HUES64 (cell line): ENCODE data around the gene PRKAR1B.

Experiments used
- H3K27ac ChIP-seq: 2 replicates; pipeline ENCODE4 v1.7.0; 2013; ENCODE audit warnings: low read depth, low read length, inconsistent platforms
- H3K27me3 ChIP-seq: 2 replicates; pipeline ENCODE4 v1.6.1; 2013; ENCODE audit warnings: mild to moderate bottlenecking, low read length; ENCODE audit not compliant: insufficient read depth
- H3K36me3 ChIP-seq: 2 replicates; pipeline ENCODE4 v1.6.1; 2013; ENCODE audit warnings: mild to moderate bottlenecking, low read length; ENCODE audit not compliant: insufficient read depth
- H3K4me1 ChIP-seq: 2 replicates; pipeline ENCODE4 v1.6.1; 2013; ENCODE audit warnings: mild to moderate bottlenecking, low read length, moderate library complexity; ENCODE audit not compliant: insufficient read depth
- H3K4me3 ChIP-seq: 2 replicates; pipeline ENCODE4 v1.5.1; 2013; ENCODE audit warnings: mild to moderate bottlenecking, low read length, moderate library complexity
- H3K9ac ChIP-seq: 2 replicates; pipeline ENCODE4 v1.6.1; 2013; ENCODE audit warnings: mild to moderate bottlenecking, low read depth, low read length
- H3K9me3 ChIP-seq: 2 replicates; pipeline ENCODE4 v1.6.1; 2013; ENCODE audit warnings: low read depth, low read length; ENCODE audit not compliant: insufficient read depth
- WGBS: fragments of 150-250, 120-280 bp; methylation state at CpG from one replicate; pipeline ENCODE4 v1.1.7; 2013; ENCODE audit warnings: missing lambda C conversion rate; 5-methylcytosine and 5-hydroxymethylcytosine counted together

The PRKAR1B gene

GRCh38 chr7:562789-563628 is 164.1 kb downstream of the PRKAR1B start:
- 90% methylated on average over 17 of the region's 17 CpGs for WGBS
- Histone ChIP-seq H3K27me3 (no peaks in the 10 kb centered on the region), H3K4me1 (no peaks in the 10 kb centered on the region), H3K27ac (no peak overlapping the region), H3K4me3 (no peak overlapping the region), H3K36me3 (no peaks in the 10 kb centered on the region), H3K9ac (no peak overlapping the region), H3K9me3 (no peaks in the 10 kb centered on the region)

DNA sequence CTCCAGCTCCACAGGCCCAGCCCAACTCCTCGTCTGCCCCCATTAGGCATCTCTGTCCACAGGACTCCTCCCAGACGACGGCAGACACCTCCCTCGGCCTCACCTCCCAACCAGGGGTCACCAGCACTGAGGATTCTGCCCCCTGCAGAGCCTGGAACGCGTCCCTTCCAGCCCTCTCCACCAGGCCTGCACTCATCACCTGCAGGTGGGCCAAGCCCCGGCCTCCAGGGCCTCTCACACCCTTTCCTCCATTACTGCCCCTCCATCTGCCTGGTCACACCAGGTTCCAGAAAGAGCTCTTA is 164.8 kb downstream of the PRKAR1B start:
- Histone ChIP-seq H3K9ac (no peak overlapping the region), H3K36me3 (no peaks in the 10 kb centered on the region), H3K27me3 (no peaks in the 10 kb centered on the region), H3K4me1 (no peaks in the 10 kb centered on the region), H3K9me3 (no peaks in the 10 kb centered on the region), H3K4me3 (no peak overlapping the region), H3K27ac (no peak overlapping the region)
- 69% methylated on average over 7 of the region's 7 CpGs for WGBS

GRCh38 chr7:561631-562373 is 165.3 kb downstream of the PRKAR1B start:
- WGBS, result 95% methylated on average over 44 of the region's 44 CpGs
- Histone ChIP-seq H3K9ac (no peak overlapping the region), H3K36me3 (no peaks in the 10 kb centered on the region), H3K27ac (no peak overlapping the region), H3K9me3 (no peaks in the 10 kb centered on the region), H3K4me3 (no peak overlapping the region), H3K27me3 (no peaks in the 10 kb centered on the region), H3K4me1 (no peaks in the 10 kb centered on the region)

DNA sequence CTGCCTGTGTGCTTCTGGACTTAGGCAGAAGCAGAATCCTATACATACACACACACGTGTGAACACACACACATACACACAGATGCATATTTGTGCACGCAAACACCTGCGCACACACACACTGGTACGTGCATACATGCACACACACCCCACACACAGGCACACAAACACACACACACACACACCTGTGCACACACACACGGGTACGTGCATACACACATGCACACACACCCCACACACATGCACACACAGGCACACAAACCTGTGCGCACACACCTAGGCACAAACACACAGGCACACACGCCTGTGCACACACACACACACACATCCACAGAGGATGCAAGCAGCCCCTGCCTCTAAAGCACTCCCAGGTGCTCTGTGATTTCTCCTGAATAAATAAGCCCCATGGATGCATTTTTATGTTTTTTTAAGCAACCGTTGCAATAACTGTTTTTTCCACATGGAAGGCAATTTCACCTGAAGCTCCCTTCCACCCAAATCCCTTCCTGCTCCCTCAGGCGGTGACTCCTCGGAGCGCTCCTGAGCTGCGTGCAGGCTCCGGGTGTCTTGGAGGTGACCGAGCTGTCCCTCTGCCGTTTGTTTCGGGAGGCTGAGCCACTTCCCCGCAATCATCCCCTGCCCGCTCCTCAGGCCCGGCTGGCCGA is 166.0 kb downstream of the PRKAR1B start:
- no peaks in the 10 kb centered on the region for H3K4me1 ChIP-seq
- H3K4me3 ChIP-seq, result no peak overlapping the region
- H3K36me3 ChIP-seq, result no peaks in the 10 kb centered on the region
- no peak overlapping the region for H3K27ac ChIP-seq
- H3K9me3 ChIP-seq, result no peaks in the 10 kb centered on the region
- WGBS, result 96% methylated on average over 21 of the region's 21 CpGs
- H3K27me3 ChIP-seq, result no peaks in the 10 kb centered on the region
- no peak overlapping the region for H3K9ac ChIP-seq

- Histone ChIP-seq H3K4me3 (no peak overlapping the region), H3K36me3 (no peaks in the 10 kb centered on the region), H3K27ac (no peak overlapping the region), H3K27me3 (no peaks in the 10 kb centered on the region), H3K9ac (no peak overlapping the region), H3K4me1 (no peaks in the 10 kb centered on the region), H3K9me3 (no peaks in the 10 kb centered on the region)
- 95% methylated on average over 21 of the region's 21 CpGs for WGBS
These were observed 167.7 kb downstream of the PRKAR1B start for GRCh38 chr7:559396-559705.

DNA sequence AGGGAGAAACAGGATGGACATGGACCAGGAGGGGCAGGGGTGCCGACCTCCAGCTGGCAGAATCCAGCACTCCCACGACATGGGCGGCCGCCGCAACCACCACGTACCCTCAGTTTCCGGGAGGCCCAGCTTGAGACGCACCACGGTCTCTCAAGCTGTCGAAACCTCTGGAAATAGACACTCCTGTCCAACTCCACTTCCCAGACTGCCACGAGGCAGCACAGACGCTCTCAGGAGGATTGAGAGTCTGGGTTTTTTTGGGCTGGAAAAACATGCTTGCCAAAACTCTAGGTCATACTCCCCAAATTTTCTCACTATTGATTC is 169.6 kb downstream of the PRKAR1B start:
- Histone ChIP-seq H3K27ac (no peak overlapping the region), H3K27me3 (no peaks in the 10 kb centered on the region), H3K36me3 (no peaks in the 10 kb centered on the region), H3K4me1 (no peaks in the 10 kb centered on the region), H3K9me3 (no peaks in the 10 kb centered on the region), H3K4me3 (no peak overlapping the region), H3K9ac (no peak overlapping the region)
- 98% methylated on average over 12 of the region's 12 CpGs for WGBS

DNA sequence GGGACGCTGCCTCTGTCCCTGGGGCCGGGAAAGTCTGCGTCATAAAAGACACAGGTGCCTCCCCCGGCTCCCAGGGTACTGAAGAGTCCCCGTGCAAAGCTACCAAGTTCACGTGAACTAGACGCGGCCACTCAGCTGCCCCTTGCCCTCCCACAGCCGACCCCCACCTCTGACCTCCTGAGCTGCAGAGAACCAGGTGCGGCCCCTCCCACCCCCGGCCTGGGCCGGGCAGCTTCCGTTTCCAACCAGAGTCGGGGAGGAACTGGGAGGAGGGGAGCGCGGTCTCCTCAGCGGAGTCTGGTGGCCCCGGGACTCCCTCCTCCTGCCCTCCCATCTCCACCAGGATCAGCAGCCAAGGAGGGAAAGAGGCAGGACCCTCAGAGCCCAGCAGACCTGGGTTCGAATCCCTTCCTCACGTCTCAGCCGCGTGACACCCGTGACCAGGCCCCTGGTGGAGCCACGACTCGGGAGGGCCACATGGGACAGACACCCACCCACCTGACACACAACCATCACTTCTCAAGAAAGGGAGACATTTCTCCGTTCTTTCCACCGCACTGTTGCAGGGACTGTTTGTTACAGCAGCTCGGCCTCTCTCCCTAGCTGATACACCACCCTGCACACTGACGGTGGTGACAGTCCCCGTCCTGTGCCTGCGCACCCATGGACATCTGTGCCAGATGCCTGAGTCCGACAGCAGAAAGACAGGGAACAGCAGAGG is 170.1 kb downstream of the PRKAR1B start:
- no peak overlapping the region for H3K27ac ChIP-seq
- no peak overlapping the region for H3K9ac ChIP-seq
- 95% methylated on average over 30 of the region's 32 CpGs for WGBS
- no peaks in the 10 kb centered on the region for H3K9me3 ChIP-seq
- no peaks in the 10 kb centered on the region for H3K27me3 ChIP-seq
- no peaks in the 10 kb centered on the region for H3K36me3 ChIP-seq
- H3K4me1 ChIP-seq, result no peaks in the 10 kb centered on the region
- no peak overlapping the region for H3K4me3 ChIP-seq

DNA sequence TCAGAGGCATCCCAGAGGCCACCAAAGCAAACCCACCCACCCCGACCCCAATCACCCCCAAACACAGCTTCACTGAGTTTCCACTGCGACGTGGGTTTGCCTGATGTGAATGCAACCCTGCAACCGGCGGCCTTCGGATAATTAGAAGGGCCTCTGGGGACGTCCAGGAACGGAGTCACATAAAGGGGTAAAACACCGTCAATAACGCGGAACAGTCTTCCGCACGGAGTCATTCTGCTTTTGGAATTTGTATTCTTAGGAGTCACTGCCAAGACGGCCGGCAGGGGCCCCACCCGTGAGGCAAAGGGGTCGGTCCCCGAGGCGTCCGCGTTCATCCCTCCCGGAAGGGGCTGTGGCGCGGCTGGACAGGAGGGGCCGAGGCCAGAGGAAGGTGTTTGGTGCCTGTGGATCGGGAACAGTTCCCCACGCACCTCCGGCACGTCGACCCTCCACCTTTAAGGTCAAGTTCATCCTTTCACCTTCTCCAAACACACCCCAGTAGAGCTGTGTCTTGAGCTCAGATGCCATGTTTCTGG is 170.7 kb downstream of the PRKAR1B start:
- 94% methylated on average over 27 of the region's 30 CpGs for WGBS
- no peaks in the 10 kb centered on the region for H3K4me1 ChIP-seq
- H3K9ac ChIP-seq, result no peak overlapping the region
- no peak overlapping the region for H3K4me3 ChIP-seq
- H3K27me3 ChIP-seq, result no peaks in the 10 kb centered on the region
- H3K27ac ChIP-seq, result no peak overlapping the region
- H3K9me3 ChIP-seq, result no peaks in the 10 kb centered on the region
- H3K36me3 ChIP-seq, result no peaks in the 10 kb centered on the region

DNA sequence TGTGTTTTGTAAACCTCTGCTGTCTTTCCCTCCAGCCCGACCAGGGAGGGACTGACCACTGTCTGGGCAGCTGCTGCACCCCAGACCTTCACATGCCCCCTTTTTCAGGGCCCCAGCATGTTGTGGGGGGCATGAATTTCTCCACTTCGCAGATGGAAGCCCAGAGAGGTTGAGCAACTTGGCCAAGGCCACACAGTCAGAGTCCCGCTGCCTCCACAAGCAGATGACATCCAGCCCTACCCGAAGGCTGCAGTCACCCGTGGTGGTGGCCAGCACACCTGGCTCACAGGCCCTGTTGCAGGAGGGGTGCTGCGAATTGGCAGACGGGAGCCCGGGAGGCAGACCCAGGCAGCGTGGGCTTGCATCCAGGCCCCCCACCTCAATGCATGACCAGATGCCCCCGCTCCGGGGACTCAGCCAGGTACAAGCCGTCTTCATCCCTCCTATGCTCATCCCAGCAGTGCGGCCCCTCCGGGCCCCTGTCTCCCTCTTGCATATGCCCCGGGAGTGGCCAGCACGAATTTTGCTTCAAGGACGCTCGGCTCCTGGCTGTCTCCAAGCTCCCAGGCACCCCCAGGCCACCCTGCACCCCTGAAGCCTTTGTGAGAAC is 171.4 kb downstream of the PRKAR1B start:
- Histone ChIP-seq H3K36me3 (no peaks in the 10 kb centered on the region), H3K4me3 (no peak overlapping the region)
- 94% methylated on average over 18 of the region's 18 CpGs for WGBS

DNA sequence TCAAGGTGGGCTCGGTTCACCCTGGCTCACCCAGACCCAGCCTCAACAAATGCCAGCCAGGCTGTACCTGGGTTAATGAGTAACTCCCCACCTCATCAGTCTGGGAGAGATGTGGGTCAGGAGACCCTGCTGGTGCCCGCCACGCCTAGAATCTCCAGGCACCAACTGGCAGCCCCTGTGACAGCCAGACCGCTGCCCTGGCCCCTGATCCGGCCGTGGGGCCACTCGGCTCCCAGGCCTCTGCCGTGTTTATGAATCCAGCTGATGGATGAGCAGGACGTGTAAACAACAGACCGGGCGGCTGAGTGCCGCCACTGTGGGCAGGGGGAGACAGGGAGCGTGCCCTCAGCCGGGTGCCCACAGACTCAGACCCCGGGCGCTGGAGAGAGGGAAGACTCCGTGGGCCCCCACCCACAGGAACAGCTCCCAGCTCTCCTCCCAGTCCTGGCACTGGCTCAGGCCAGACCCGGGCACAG is 173.4 kb downstream of the PRKAR1B start:
- Histone ChIP-seq H3K4me3 (no peak overlapping the region), H3K27me3 (no peaks in the 10 kb centered on the region), H3K36me3 (no peaks in the 10 kb centered on the region; the same call in 1 of the 2 replicates), H3K9me3 (no peaks in the 10 kb centered on the region), H3K9ac (no peak overlapping the region), H3K27ac (no peak overlapping the region), H3K4me1 (no peaks in the 10 kb centered on the region)
- WGBS, result 93% methylated on average over 18 of the region's 18 CpGs

More for the DNA sequence above, 171.4 kb downstream of the PRKAR1B start:
- no peaks in the 10 kb centered on the region for H3K9me3 ChIP-seq
- no peaks in the 10 kb centered on the region for H3K27me3 ChIP-seq
- H3K9ac ChIP-seq, result no peak overlapping the region
- H3K4me1 ChIP-seq, result no peaks in the 10 kb centered on the region
- no peak overlapping the region for H3K27ac ChIP-seq
